H9 (cell line): ENCODE data around the gene ZNF8. TPM values are rescaled to one million over a fixed set of nuclear protein-coding genes. Genes with fewer than 3 reads are reported as not detected.

Source experiments
- DNase-seq: peaks from one replicate; pipeline ENCODE4 v3.0.0-alpha.2; 2017
- H2AFZ ChIP-seq: one replicate; pipeline ENCODE4 v1.6.1; 2013; ENCODE audit warnings: mild to moderate bottlenecking, low read length, control low read depth, moderate library complexity
- H2AK5ac ChIP-seq: 2 replicates; pipeline ENCODE4 v1.6.1; 2013; ENCODE audit warnings: low read length, control low read depth, mixed read lengths; ENCODE audit not compliant: insufficient read length
- H2BK120ac ChIP-seq: one replicate; pipeline ENCODE4 v1.6.1; 2013; ENCODE audit warnings: low read depth, mild to moderate bottlenecking, low read length, control low read depth, inconsistent platforms; ENCODE audit not compliant: poor library complexity, severe bottlenecking
- H2BK12ac ChIP-seq: 2 replicates; pipeline ENCODE4 v1.6.1; 2013; ENCODE audit warnings: low read length, control low read depth, mixed read lengths, low read depth; ENCODE audit not compliant: insufficient read length
- H2BK15ac ChIP-seq: 2 replicates; pipeline ENCODE4 v1.6.1; 2013; ENCODE audit warnings: low read depth, low read length, control low read depth
- H2BK20ac ChIP-seq: one replicate; pipeline ENCODE4 v1.6.1; 2013; ENCODE audit warnings: low read depth, mild to moderate bottlenecking, low read length, control low read depth, inconsistent platforms; ENCODE audit not compliant: poor library complexity, severe bottlenecking
- H2BK5ac ChIP-seq: 2 replicates; pipeline ENCODE4 v1.6.1; 2013; ENCODE audit warnings: low read length, control low read depth, mixed read lengths; ENCODE audit not compliant: insufficient read length
- H3K14ac ChIP-seq: 2 replicates; pipeline ENCODE4 v1.6.1; 2013; ENCODE audit warnings: low read length, control low read depth; ENCODE audit not compliant: insufficient read depth
- H3K18ac ChIP-seq: 2 replicates; pipeline ENCODE4 v1.6.1; 2013; ENCODE audit warnings: low read depth, mild to moderate bottlenecking, mixed read lengths, low read length, control low read depth; ENCODE audit not compliant: insufficient read length
- H3K23ac ChIP-seq: 2 replicates; pipeline ENCODE4 v1.6.1; 2013; ENCODE audit warnings: low read length, control low read depth, mixed read lengths, low read depth; ENCODE audit not compliant: insufficient read length
- H3K23me2 ChIP-seq: 2 replicates; pipeline ENCODE4 v1.6.1; 2013; ENCODE audit warnings: low read depth, mild to moderate bottlenecking, mixed read lengths, low read length, control low read depth; ENCODE audit not compliant: insufficient read length, poor library complexity, severe bottlenecking
- H3K27ac ChIP-seq: 2 replicates; pipeline ENCODE4 v1.5.1; 2013; ENCODE audit warnings: low read length, control low read depth, mixed read lengths, low read depth; ENCODE audit not compliant: insufficient read length
- H3K27me3 ChIP-seq: 2 replicates; pipeline ENCODE4 v1.6.1; 2013; ENCODE audit warnings: low read length, control low read depth, inconsistent platforms; ENCODE audit not compliant: insufficient read depth
- H3K4ac ChIP-seq: 2 replicates; pipeline ENCODE4 v1.6.1; 2013; ENCODE audit warnings: low read depth, mild to moderate bottlenecking, control low read depth, inconsistent platforms, low read length, moderate library complexity
- H3K4me1 ChIP-seq: 2 replicates; pipeline ENCODE4 v1.6.1; 2013; ENCODE audit warnings: low read length, control low read depth, inconsistent platforms; ENCODE audit not compliant: insufficient read depth
- H3K4me2 ChIP-seq: 2 replicates; pipeline ENCODE4 v1.6.1; 2013; ENCODE audit warnings: low read length, control low read depth, mixed read lengths; ENCODE audit not compliant: insufficient read length, insufficient read depth
- H3K56ac ChIP-seq: 2 replicates; pipeline ENCODE4 v1.6.1; 2013; ENCODE audit warnings: low read depth, mild to moderate bottlenecking, mixed read lengths, low read length, control low read depth; ENCODE audit not compliant: insufficient read length
- H3K79me1 ChIP-seq: 2 replicates; pipeline ENCODE4 v1.6.1; 2013; ENCODE audit warnings: low read depth, mild to moderate bottlenecking, moderate library complexity, low read length, control low read depth, inconsistent platforms; ENCODE audit not compliant: insufficient read depth, poor library complexity, severe bottlenecking
- H3K79me2 ChIP-seq: 2 replicates; pipeline ENCODE4 v1.6.1; 2013; ENCODE audit warnings: low read length, control low read depth, inconsistent platforms; ENCODE audit not compliant: insufficient read depth
- H3K9ac ChIP-seq: 2 replicates; pipeline ENCODE4 v1.6.1; 2013; ENCODE audit warnings: low read length, control low read depth, mixed read lengths; ENCODE audit not compliant: insufficient read length; ENCODE audit errors: extremely low read depth
- H3K9me3 ChIP-seq: one replicate; pipeline ENCODE4 v1.6.1; 2013; ENCODE audit warnings: low read depth, low read length, inconsistent platforms; ENCODE audit not compliant: control insufficient read depth
- H3T11ph ChIP-seq: one replicate; pipeline ENCODE4 v1.6.1; 2013; ENCODE audit warnings: mild to moderate bottlenecking, low read length, control low read depth, inconsistent platforms
- H4K20me1 ChIP-seq: one replicate; pipeline ENCODE4 v1.6.1; 2013; ENCODE audit not compliant: control insufficient read depth, insufficient read length, insufficient read depth
- H4K5ac ChIP-seq: 2 replicates; pipeline ENCODE4 v1.6.1; 2013; ENCODE audit warnings: low read depth, mild to moderate bottlenecking, mixed read lengths, low read length, control low read depth; ENCODE audit not compliant: insufficient read length
- H4K8ac ChIP-seq: replicated peaks from 2 replicates; pipeline ENCODE4 v1.6.1; 2013; ENCODE audit warnings: low read length, control low read depth, mixed read lengths, low read depth; ENCODE audit not compliant: insufficient read length
- H4K91ac ChIP-seq: 2 replicates; pipeline ENCODE4 v1.6.1; 2013; ENCODE audit warnings: low read depth, mild to moderate bottlenecking, moderate library complexity, mixed read lengths, low read length, control low read depth; ENCODE audit not compliant: insufficient read length
- H3K27ac Mint-ChIP-seq, 3 experiments: 2 replicates in 2 of 3; 3 replicates in 1 of 3; pipeline ENCODE4 v1.8.0; 2020 to 2021; ENCODE audit warnings: mixed read lengths in 3 of 3, mild to moderate bottlenecking in 1 of 3, moderate library complexity in 1 of 3
- H3K27me3 Mint-ChIP-seq: 2 replicates; pipeline ENCODE4 v1.8.0; 2021; ENCODE audit warnings: low read depth, mild to moderate bottlenecking, moderate library complexity, mixed read lengths
- H3K36me3 Mint-ChIP-seq, 3 experiments: 2 replicates in 2 of 3; 3 replicates in 1 of 3; pipeline ENCODE4 v1.8.0; 2020 to 2021; ENCODE audit warnings: low read depth in 3 of 3, mixed read lengths in 3 of 3; ENCODE audit not compliant: insufficient read depth in 1 of 3
- H3K4me1 Mint-ChIP-seq, 2 experiments: 2 replicates each; pipeline ENCODE4 v1.8.0; 2020; ENCODE audit warnings: mixed read lengths in 2 of 2
- H3K4me3 Mint-ChIP-seq, 2 experiments: 2 replicates in 1 of 2; 3 replicates in 1 of 2; pipeline ENCODE4 v1.8.0; 2020 to 2021; ENCODE audit warnings: mild to moderate bottlenecking in 2 of 2, mixed read lengths in 2 of 2, moderate library complexity in 1 of 2
- H3K9me3 Mint-ChIP-seq, 2 experiments: 2 replicates in 1 of 2; 3 replicates in 1 of 2; pipeline ENCODE4 v1.8.0; 2020; ENCODE audit warnings: mild to moderate bottlenecking in 2 of 2, mixed read lengths in 2 of 2, moderate library complexity in 1 of 2
- CTCF ChIP-seq: fragments of 200-600 bp; sonication (generic); conservative IDR thresholded peaks from 3 replicates; pipeline ENCODE4 v1.8.0; 2021; ENCODE audit warnings: antibody characterized with exemption, mild to moderate bottlenecking
- WGBS: extraction: QIAGEN DNeasy Blood & Tissue Kit; methylation state at CpG from one replicate; pipeline ENCODE4 v1.1.7; 2013; ENCODE audit warnings: missing lambda C conversion rate, low lambda C conversion rate, mixed read lengths; ENCODE audit not compliant: insufficient read length; ENCODE audit errors: extremely low coverage; 5-methylcytosine and 5-hydroxymethylcytosine counted together
- total RNA-seq: library from RNA; stranded (reverse); gene quantifications from 2 replicates; pipeline ENCODE4 v1.2.1, GENCODE V29; 2021

Gene ZNF8
- total RNA-seq, 1 experiment from 2014 or later = 17.3 TPM

- Mint-ChIP-seq H3K27ac (peak overlapping the region in 2 of 3 experiments; percentile 20 to 64; a peak in 1 of 7 replicates), H3K27me3 (no peaks in the 10 kb centered on the region), H3K4me1 (no peaks in the 10 kb centered on the region), H3K9me3 (no peaks in the 10 kb centered on the region; a peak in 1 of 5 replicates), H3K4me3 (no peak overlapping the region), H3K36me3 (peaks cover 14 to 26% (median 21%) of the 10 kb centered on the region in 3 experiments; a peak in 6 of 7 replicates)
- no CpG with 5 or more reads among the region's 19 CpGs for WGBS
- Histone ChIP-seq H3K23me2 (no peaks in the 10 kb centered on the region), H4K5ac (no peak overlapping the region), H2BK15ac (no peak overlapping the region), H3K18ac (no peak overlapping the region), H4K91ac (no peak overlapping the region), H2BK20ac (no peak overlapping the region), H3K14ac (no peak overlapping the region), H3K9me3 (no peaks in the 10 kb centered on the region), H3K79me2 (no peaks in the 10 kb centered on the region), H3K4me1 (no peaks in the 10 kb centered on the region), H2BK12ac (no peak overlapping the region), H3K27ac (no peak overlapping the region), H3K79me1 (no peaks in the 10 kb centered on the region), H3K56ac (no peak overlapping the region), H2AFZ (no peak overlapping the region), H3T11ph (no peak overlapping the region), H3K4me2 (no peak overlapping the region), H2AK5ac (no peak overlapping the region), H4K8ac (no peak overlapping the region), H2BK5ac (no peak overlapping the region), H3K4ac (no peak overlapping the region), H3K27me3 (no peaks in the 10 kb centered on the region), H3K23ac (no peak overlapping the region), H2BK120ac (no peak overlapping the region), H3K9ac (no peak overlapping the region), H4K20me1 (no peaks in the 10 kb centered on the region)
- no peak for DNase-seq
- TF ChIP-seq CTCF = no peak
These were observed 56.0 kb downstream of the ZNF8 start for GRCh38 chr19:58334691-58335249.
